ENCODE results near the gene ADAMTSL1. TPM values are rescaled to one million over a fixed set of nuclear protein-coding genes. Genes with fewer than 3 reads are reported as not detected.
A peak's percentile ranks its signal among the peaks of the same experiment; 100 is the strongest.

ADAMTSL1 gene
- total and polyA plus RNA-seq, 8 donors, result 1.1 to 98.8 (median 8.4) TPM

DNA sequence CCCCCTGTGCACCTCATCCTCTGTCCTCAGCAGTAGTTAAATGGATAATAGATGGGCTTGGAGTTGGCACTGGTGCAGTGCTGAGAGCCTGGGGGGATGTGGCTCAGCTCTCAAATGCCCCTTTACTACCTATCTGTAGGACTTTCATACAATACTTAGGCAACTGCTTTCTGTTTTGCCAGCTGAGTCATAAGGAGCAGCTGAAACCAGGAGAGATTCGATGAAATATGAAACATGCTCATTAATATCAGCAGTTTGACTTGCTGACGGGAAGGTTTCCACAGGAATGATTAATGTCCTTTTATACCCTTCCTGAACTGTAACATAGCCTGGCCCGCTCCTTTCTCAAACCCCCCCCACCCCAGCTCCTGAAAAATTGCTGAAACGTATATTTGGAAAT, 416.4 kb downstream of the ADAMTSL1 start:
- Histone ChIP-seq H3K36me3 (peaks cover 0 to 6% (median 2%) of the 10 kb centered on the region in 4 donors), H3K9me3 (peaks cover 0 to 7% (median 3%) of the 10 kb centered on the region in 4 donors), H3K4me1 (peaks cover 0 to 7% (median 0%) of the 10 kb centered on the region in 4 donors), H3K27ac (peak overlapping the region in 2 of 5 donors; percentile 1 to 18), H3K27me3 (no peaks in the 10 kb centered on the region), H3K4me3 (no peak overlapping the region)
- WGBS, 5 donors, result 47 to 65% (median 59%) methylated on average over 4 of the region's 4 CpGs
- DNase-seq, result peak in 1 of 2 donors; percentile 40
- no peak for TF ChIP-seq EP300 (IDR thresholded peaks at IDR 0.05)
- TF ChIP-seq POLR2AphosphoS5 (IDR thresholded peaks at IDR 0.05), result no peak
- TF ChIP-seq, protein P1, sequence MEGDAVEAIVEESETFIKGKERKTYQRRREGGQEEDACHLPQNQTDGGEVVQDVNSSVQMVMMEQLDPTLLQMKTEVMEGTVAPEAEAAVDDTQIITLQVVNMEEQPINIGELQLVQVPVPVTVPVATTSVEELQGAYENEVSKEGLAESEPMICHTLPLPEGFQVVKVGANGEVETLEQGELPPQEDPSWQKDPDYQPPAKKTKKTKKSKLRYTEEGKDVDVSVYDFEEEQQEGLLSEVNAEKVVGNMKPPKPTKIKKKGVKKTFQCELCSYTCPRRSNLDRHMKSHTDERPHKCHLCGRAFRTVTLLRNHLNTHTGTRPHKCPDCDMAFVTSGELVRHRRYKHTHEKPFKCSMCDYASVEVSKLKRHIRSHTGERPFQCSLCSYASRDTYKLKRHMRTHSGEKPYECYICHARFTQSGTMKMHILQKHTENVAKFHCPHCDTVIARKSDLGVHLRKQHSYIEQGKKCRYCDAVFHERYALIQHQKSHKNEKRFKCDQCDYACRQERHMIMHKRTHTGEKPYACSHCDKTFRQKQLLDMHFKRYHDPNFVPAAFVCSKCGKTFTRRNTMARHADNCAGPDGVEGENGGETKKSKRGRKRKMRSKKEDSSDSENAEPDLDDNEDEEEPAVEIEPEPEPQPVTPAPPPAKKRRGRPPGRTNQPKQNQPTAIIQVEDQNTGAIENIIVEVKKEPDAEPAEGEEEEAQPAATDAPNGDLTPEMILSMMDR (IDR thresholded peaks at IDR 0.05), result no peak
- no peak for TF ChIP-seq POLR2A (IDR thresholded peaks at IDR 0.05)
- intact Hi-C loops (cut with DNase I; ENCODE audit: low total_unique reads), result no loop called here

DNA sequence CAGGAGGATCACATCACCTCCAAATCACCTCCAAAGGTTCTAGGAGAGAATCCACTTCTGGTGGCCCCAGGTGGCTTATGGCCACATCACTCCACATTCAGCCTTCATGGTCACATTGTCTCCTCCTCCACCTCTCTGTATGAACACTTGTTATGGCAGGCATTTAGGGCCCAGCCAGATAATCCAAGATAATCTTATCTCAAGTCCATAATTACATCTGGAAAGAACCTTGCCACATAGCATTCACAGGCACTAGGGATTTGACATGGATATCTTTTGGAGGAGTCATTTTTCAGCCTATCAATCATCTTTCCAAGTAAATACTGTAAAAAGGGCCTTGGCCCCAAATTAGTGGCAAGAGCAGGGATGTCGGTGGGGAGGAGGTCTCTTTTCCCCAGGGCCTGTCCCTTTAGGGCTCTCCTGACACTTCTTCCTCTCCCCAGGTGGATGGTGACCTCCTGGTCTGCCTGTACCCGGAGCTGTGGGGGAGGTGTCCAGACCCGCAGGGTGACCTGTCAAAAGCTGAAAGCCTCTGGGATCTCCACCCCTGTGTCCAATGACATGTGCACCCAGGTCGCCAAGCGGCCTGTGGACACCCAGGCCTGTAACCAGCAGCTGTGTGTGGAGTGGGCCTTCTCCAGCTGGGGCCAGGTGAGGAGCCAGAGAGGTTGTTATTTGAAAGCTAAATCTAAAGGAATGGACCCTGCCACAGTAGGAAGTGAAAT, 418.2 kb downstream of the ADAMTSL1 start:
- peaks cover 0 to 7% (median 0%) of the 10 kb centered on the region in 4 donors for H3K4me1 ChIP-seq
- peaks cover 0 to 10% (median 5%) of the 10 kb centered on the region in 4 donors for H3K36me3 ChIP-seq
- intact Hi-C loops (cut with DNase I; ENCODE audit: low total_unique reads), result no loop called here
- H3K9me3 ChIP-seq, result peaks cover 0 to 25% (median 13%) of the 10 kb centered on the region in 4 donors
- H3K27me3 ChIP-seq, result no peaks in the 10 kb centered on the region
- DNase-seq, result no peak
- no peak overlapping the region for H3K4me3 ChIP-seq
- no peak overlapping the region for H3K27ac ChIP-seq
- 93 to 97% (median 96%) methylated on average over 2 to 5 of the region's 5 CpGs for WGBS, 5 donors
- TF ChIP-seq, protein P1 (IDR thresholded peaks at IDR 0.05), result no peak
- TF ChIP-seq POLR2AphosphoS5 (IDR thresholded peaks at IDR 0.05) (no peak), EP300 (IDR thresholded peaks at IDR 0.05) (no peak), POLR2A (IDR thresholded peaks at IDR 0.05) (no peak)

DNA sequence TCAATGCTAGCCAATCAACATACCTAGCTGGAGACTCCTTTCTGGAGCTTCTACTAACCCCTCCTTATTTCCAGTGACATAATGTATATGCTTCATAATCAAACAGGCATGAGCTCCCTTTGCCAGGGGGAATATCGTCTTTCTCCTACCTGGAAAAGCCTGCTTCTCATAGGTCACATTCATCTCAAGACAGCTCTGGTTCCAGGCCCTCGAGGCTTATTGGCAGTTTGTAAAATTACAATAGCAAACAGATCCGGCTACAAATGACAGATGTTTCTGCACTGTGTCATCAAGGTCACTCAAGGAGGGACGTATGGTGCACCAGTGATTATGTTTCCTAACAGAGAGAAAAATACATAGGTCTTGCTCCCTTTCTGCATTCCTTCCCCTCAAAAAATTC, 419.1 kb downstream of the ADAMTSL1 start:
- Histone ChIP-seq H3K4me1 (peaks cover 0 to 7% (median 0%) of the 10 kb centered on the region in 4 donors), H3K4me3 (no peak overlapping the region), H3K9me3 (peaks cover 0 to 27% (median 13%) of the 10 kb centered on the region in 4 donors), H3K36me3 (peaks cover 0 to 10% (median 5%) of the 10 kb centered on the region in 4 donors), H3K27ac (no peak overlapping the region), H3K27me3 (no peaks in the 10 kb centered on the region)
- no peak for DNase-seq
- no peak for TF ChIP-seq EP300 (IDR thresholded peaks at IDR 0.05)
- intact Hi-C loops (cut with DNase I; ENCODE audit: low total_unique reads), result no loop called here
- 73 to 91% (median 78%) methylated on average over 4 of the region's 4 CpGs for WGBS, 5 donors

DNA sequence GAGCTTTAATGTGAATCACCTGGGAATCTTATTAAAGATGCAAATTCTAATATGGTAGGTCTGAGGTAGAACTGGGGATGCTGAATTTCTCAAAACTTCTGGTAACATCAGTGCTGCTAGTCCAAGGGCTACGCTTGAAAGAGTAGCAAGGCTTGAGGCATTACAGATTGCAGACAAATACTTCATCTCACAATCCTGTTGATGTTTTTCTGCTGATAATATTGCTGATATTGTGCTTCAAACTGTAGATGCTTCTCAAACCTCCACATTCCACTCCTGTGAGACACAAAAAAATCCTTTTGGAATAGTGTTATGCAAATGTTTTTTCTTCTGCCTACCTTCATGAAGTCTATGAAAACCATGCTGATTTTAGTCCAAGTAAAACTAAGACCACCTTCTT, 419.5 kb downstream of the ADAMTSL1 start:
- peaks cover 0 to 27% (median 13%) of the 10 kb centered on the region in 4 donors for H3K9me3 ChIP-seq
- peaks cover 0 to 7% (median 0%) of the 10 kb centered on the region in 4 donors for H3K4me1 ChIP-seq
- no peak overlapping the region for H3K27ac ChIP-seq
- intact Hi-C loops (cut with DNase I; ENCODE audit: low total_unique reads), result no loop called here
- WGBS, 5 donors, result 86 to 100% (median 100%) methylated on average over 1 of the region's 1 CpG
- no peak for TF ChIP-seq EP300 (IDR thresholded peaks at IDR 0.05)
- TF ChIP-seq, protein P1 (IDR thresholded peaks at IDR 0.05), result no peak
- TF ChIP-seq POLR2AphosphoS5 (IDR thresholded peaks at IDR 0.05), result no peak
- no peak for DNase-seq
- peaks cover 0 to 10% (median 5%) of the 10 kb centered on the region in 4 donors for H3K36me3 ChIP-seq
- H3K4me3 ChIP-seq, result no peak overlapping the region
- no peaks in the 10 kb centered on the region for H3K27me3 ChIP-seq

DNA sequence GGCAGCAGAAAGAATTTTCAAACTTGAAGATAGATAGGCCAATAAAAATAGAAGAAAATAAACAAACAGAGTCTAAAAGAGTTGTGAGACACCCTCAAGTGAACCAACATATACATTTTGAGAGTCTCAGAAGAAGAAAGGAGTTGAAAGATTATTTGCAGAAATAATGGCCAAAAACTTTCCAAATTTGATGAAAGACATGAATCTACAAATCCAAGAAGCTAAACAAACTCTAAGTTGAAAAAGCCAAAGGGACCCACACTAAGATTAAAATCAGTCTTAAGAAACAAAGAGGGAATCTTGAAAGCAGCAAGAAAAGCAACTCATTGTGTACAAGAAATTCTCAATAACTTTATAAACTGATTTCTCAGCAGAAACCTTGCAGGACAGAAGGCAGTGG, 422.1 kb downstream of the ADAMTSL1 start:
- TF ChIP-seq, protein P1 (IDR thresholded peaks at IDR 0.05), result no peak
- no peak for TF ChIP-seq POLR2A (IDR thresholded peaks at IDR 0.05)
- TF ChIP-seq EP300 (IDR thresholded peaks at IDR 0.05), result no peak
- TF ChIP-seq POLR2AphosphoS5 (IDR thresholded peaks at IDR 0.05), result no peak
- Histone ChIP-seq H3K9me3 (peaks cover 0 to 32% (median 13%) of the 10 kb centered on the region in 4 donors), H3K36me3 (peaks cover 0 to 10% (median 5%) of the 10 kb centered on the region in 4 donors), H3K27ac (no peak overlapping the region), H3K4me3 (no peak overlapping the region), H3K27me3 (no peaks in the 10 kb centered on the region), H3K4me1 (no peaks in the 10 kb centered on the region)
- no peak for DNase-seq
- intact Hi-C loops (cut with DNase I; ENCODE audit: low total_unique reads), result no loop called here

All from stomach (tissue), 9 donors.